ENCODE results near the gene LOXL1. TPM values are rescaled to one million over a fixed set of nuclear protein-coding genes. Genes with fewer than 3 reads are reported as not detected.

Gene LOXL1
- polyA plus RNA-seq, 1 experiment: 92.9 TPM

GRCh38 chr15:73900095-73900712 lies 26.1 kb upstream of the LOXL1 start:
- TF ChIP-seq, protein P1, sequence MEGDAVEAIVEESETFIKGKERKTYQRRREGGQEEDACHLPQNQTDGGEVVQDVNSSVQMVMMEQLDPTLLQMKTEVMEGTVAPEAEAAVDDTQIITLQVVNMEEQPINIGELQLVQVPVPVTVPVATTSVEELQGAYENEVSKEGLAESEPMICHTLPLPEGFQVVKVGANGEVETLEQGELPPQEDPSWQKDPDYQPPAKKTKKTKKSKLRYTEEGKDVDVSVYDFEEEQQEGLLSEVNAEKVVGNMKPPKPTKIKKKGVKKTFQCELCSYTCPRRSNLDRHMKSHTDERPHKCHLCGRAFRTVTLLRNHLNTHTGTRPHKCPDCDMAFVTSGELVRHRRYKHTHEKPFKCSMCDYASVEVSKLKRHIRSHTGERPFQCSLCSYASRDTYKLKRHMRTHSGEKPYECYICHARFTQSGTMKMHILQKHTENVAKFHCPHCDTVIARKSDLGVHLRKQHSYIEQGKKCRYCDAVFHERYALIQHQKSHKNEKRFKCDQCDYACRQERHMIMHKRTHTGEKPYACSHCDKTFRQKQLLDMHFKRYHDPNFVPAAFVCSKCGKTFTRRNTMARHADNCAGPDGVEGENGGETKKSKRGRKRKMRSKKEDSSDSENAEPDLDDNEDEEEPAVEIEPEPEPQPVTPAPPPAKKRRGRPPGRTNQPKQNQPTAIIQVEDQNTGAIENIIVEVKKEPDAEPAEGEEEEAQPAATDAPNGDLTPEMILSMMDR (IDR thresholded peaks at IDR 0.05; ENCODE audit: insufficient read depth, low read depth, low read length): no peak
- no peak overlapping the region for H3K4me3 ChIP-seq (ENCODE audit: low read depth, low read length)
- ChIA-PET POLR2A (no interaction called here), CTCF (interaction anchor here (1.3 to 2.5 kb wide), 3 partner anchors 14 to 26 kb away, joined by 3 to 13 read pairs (median 3); partner anchors contain the start of gene TBC1D21)
- no peak for DNase-seq (ENCODE audit: low read depth)
- no peaks in the 10 kb centered on the region for H3K27me3 ChIP-seq (ENCODE audit: control insufficient read depth, insufficient read depth, low read length)
- no peaks in the 10 kb centered on the region for H3K36me3 ChIP-seq (ENCODE audit: control insufficient read depth, insufficient read depth, low read length)

DNA sequence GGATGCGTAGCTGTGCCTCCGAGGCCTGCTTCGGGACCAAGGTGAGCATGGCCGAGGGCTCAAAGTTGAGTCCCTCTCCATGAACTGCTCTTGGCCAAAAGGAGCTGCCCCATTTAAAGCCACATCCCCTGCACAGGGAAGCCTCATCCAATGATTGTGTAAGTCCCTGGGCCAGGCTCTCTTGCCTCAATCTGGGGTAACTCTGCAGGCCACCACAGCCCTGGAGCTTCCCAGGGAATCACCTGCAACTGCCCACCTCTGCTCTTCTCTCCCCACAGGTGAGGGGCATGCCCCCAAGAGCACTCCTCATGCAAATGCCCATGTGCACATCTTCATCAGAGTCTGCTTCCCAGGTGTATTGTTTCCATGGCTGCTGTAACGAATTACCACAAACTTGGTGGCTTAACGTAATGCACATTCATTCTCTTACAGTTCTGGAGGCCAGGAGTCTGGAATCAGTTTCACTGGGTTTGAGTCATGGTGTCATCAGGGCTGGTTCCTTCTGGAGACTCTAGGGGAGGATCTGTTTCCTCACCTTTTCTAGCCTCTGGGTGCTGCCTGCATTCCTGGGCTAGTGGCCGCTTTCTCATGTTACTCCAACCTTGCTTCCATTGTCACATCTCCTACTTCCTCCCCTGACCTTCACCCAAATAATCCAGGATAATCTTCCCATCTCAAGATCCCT lies 25.0 kb upstream of the LOXL1 start:
- TF ChIP-seq, protein P1 (IDR thresholded peaks at IDR 0.05; ENCODE audit: insufficient read depth, low read depth, low read length): no peak
- no peaks in the 10 kb centered on the region for H3K36me3 ChIP-seq (ENCODE audit: control insufficient read depth, insufficient read depth, low read length)
- DNase-seq (ENCODE audit: low read depth): no peak
- CTCF ChIA-PET: interaction anchor here (0.6 to 1.7 kb wide), 4 partner anchors 10 to 419 kb away, joined by 3 to 9 read pairs (median 4); partner anchors contain the start of gene TBC1D21
- H3K27me3 ChIP-seq (ENCODE audit: control insufficient read depth, insufficient read depth, low read length): no peaks in the 10 kb centered on the region
- no peak overlapping the region for H3K4me3 ChIP-seq (ENCODE audit: low read depth, low read length)
- POLR2A ChIA-PET: no interaction called here

DNA sequence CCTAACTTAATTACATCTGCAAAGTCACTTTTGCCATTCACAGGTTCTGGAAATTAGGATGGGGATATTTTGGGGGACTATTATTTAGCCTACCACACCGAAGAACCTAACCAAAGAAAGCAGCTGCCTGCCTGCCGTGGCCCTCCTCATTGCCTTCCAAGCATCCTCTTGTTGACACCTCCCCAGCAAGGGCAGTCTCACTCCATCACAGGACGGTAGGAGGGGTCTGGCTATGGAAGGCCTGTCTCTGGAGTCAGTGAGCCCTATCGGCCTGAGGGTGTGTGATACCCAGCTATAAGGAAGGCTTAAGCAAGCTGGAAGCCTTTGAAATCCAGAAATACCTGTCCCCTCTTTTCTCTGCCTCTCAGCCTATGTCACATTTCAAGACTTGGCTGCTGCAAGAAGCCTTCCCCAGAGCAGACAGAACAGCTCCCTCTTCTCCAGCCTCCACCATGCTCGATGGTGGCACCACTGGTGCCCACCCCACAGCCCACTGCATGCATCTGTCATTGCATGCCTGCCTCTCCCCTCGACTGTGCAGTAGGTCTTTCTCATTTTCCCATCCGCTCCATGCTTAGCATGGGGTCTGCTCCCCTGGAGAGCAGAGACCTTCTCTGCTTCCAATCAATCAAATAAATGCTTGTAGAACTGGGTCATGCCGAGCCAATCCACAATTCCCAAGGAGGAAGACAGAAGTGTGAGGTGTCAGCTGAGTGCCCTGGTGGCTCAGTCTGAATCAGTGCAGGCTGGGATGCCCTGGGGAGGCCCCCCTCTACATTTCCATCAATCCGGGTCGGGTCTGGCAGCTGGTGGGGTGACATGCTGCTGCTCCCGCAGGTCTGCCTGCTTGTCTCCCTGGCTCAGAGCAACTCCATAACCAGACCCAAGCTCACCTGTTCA lies 23.9 kb upstream of the LOXL1 start:
- ChIA-PET CTCF (interaction anchor here (1.2 to 1.8 kb wide), 5 partner anchors 9 to 34 kb away, joined by 3 to 9 read pairs (median 4); partner anchors contain the start of gene TBC1D21), POLR2A (no interaction called here)
- Histone ChIP-seq H3K36me3 (ENCODE audit: control insufficient read depth, insufficient read depth, low read length) (no peaks in the 10 kb centered on the region), H3K27me3 (ENCODE audit: control insufficient read depth, insufficient read depth, low read length) (no peaks in the 10 kb centered on the region), H3K4me3 (ENCODE audit: low read depth, low read length) (no peak overlapping the region)
- TF ChIP-seq, protein P1 (IDR thresholded peaks at IDR 0.05; ENCODE audit: insufficient read depth, low read depth, low read length): no peak
- no peak for DNase-seq (ENCODE audit: low read depth)

DNA sequence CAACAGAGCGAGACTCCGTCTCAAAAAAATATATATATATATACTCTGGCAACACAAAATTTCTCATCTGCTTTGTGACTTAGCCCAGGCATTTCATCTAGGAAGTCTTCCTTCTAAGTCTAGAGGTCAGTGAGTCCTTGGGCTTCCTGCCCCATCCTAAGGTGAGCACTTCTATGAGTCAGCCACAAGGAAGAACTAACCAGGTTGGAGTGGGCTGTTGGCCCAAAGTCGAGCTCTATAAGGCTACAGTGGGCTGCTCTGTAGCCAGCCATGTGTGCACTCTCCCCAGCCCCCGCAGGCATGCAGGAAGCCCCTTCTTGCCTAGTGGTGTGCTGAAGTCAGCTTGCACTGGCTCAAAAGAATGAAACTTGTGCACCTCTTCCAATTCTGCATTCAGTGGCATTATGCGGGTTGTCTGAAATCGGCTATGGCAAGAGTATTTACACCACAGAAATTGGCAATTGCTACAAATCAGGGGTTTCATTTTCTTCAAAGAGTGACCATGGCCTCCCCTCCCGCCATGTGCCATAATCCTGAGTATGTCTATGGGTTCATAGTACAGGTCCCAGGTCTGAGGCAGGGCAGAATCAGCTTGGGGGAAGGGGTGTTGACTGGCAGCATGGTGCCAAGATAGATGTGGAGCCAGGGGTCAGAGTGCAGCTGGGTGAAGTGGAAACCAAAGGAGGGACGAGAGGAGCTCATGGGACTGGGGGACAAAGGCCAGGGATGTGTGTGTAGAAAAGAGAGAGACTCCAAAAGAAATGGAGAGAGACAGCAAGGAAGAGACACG lies 22.0 kb upstream of the LOXL1 start:
- CTCF ChIA-PET: interaction anchor here (0.9 to 8.5 kb wide), 4 partner anchors 9 to 47 kb away, joined by 3 to 108 read pairs (median 4); partner anchors contain the start of gene TBC1D21
- Histone ChIP-seq H3K36me3 (ENCODE audit: control insufficient read depth, insufficient read depth, low read length) (no peaks in the 10 kb centered on the region), H3K27me3 (ENCODE audit: control insufficient read depth, insufficient read depth, low read length) (no peaks in the 10 kb centered on the region), H3K4me3 (ENCODE audit: low read depth, low read length) (no peak overlapping the region)
- POLR2A ChIA-PET: no interaction called here
- no peak for DNase-seq (ENCODE audit: low read depth)
- TF ChIP-seq, protein P1 (IDR thresholded peaks at IDR 0.05; ENCODE audit: insufficient read depth, low read depth, low read length): no peak
